HG03565 (cell line): ENCODE results near the gene RANBP17.
"Not testable (repeated sequence)": the region's sequence is repeated elsewhere in the genome, so short reads cannot be mapped to it uniquely, and the experiment has no call there.

Experiments used
- ATAC-seq: cut with Tn5 transposase; IDR thresholded peaks from one replicate; pipeline ENCODE4 v1.9.1; 2021; ENCODE audit warnings: mild to moderate bottlenecking, moderate library complexity; ENCODE audit not compliant: unreplicated experiment

Gene RANBP17

GRCh38 chr5:170865622-170866021 lies 3.8 kb downstream of the RANBP17 start:
- ATAC-seq = peak; percentile 72

- ATAC-seq = no peak
Observed at GRCh38 chr5:170867825-170868224, 6.0 kb downstream of the RANBP17 start.

DNA sequence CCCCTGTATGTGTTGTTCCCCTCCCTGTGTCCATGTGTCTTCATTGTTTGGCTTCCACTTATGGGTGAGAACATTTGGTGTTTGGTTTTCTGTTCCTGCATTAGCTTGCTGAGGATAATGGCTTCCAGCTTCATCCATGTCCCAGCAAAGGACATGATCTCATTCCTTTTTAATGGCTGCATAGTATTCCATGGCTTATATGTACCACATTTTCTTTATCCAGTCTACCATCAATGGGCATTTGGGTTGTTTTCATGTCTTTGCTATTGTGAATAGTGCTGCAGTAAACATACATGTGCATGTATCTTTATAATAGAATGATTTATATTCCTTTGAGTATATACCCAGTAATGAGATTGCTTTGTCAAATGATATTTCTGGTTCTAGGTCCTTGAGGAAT lies 8.6 kb downstream of the RANBP17 start:
- not testable (repeated sequence) for ATAC-seq

DNA sequence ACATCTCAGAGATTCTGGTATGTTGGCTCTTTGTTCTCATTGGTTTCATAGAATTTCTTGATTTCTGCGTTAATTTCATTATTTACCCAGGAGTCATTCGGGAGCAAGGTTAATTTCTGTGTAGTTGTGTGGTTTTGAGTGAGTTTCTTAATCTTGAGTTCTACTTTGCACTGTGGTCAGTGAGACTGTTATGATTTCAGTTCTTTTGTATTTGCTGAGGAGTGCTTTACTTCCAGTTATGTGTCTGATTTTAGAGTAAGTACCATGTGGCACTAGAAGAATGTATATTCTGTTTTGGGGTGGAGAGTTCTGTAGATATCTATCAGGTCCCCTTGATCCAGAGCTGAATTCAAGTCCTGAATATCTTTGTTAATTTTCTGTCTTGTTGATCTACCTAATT lies 12.2 kb downstream of the RANBP17 start:
- no peak for ATAC-seq

GRCh38 chr5:170875811-170876210 lies 14.0 kb downstream of the RANBP17 start:
- no peak for ATAC-seq

- no peak for ATAC-seq
Observed at GRCh38 chr5:170880084-170880483, 18.3 kb downstream of the RANBP17 start.

GRCh38 chr5:170882345-170882744 lies 20.5 kb downstream of the RANBP17 start:
- ATAC-seq = no peak

DNA sequence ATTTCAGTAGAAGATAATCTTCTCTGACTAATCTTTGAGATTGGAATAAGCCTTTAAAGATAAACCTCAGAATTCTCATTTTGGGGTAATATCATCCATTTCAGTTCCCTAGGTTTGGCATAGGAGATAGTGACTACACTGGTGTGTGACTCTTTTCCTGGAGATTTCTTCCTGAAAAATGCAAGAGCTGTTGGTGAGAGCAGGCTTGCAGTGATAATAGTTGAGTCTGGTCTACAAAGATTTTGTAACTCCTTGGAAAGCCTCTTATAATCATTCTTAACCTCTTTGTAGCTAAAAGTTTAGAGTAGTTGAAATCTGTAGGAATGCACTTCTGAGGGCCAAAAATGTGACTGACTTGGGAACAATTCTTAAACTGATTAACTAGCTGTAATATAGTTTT lies 23.4 kb downstream of the RANBP17 start:
- ATAC-seq = no peak

GRCh38 chr5:170885809-170886208 lies 24.0 kb downstream of the RANBP17 start:
- no peak for ATAC-seq

GRCh38 chr5:170886210-170886894 lies 24.5 kb downstream of the RANBP17 start:
- ATAC-seq = no peak

- ATAC-seq = no peak
Observed at GRCh38 chr5:170892196-170892595, 30.4 kb downstream of the RANBP17 start.

DNA sequence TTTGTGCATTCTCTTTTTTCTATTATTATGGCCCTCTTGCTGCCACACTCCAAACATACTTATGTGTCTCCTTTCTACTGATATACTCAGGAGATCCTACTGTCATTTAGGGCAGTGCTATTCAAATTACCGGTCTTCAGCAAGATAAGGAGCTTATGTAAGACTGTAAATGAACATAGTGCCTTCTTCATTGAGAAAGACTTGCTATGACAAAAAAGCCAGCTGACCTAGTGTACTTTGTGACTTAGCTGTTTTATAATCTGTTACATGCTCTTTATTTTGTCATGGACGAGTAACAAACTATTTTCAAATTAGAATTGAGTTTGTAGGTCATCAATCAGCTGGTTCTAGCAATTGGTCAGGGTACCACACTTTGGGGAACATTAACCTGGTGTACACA lies 32.8 kb downstream of the RANBP17 start:
- ATAC-seq = no peak

GRCh38 chr5:170896779-170897178 lies 35.0 kb downstream of the RANBP17 start:
- ATAC-seq = no peak

DNA sequence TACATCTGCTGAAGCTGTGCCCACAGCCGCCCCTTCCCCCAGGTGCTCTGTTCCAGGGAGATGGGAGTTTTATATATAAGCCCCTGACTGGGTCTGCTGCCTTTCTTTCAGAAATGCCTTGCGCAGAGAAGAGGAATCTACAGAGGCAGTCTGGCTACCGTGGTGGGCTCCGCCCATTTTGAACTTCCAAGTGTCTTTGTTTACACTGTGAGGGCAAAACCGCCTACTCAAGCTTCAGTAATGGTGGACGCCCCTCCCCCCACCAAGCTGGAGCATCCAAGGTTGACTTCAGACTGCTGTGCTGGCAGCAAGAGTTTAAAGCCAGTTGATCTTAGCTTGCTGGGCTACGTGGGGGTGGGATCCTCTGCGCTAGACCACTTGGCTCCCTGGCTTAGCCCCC lies 41.3 kb downstream of the RANBP17 start:
- no peak for ATAC-seq

- no peak for ATAC-seq
Observed at GRCh38 chr5:170907758-170908157, 45.9 kb downstream of the RANBP17 start.

DNA sequence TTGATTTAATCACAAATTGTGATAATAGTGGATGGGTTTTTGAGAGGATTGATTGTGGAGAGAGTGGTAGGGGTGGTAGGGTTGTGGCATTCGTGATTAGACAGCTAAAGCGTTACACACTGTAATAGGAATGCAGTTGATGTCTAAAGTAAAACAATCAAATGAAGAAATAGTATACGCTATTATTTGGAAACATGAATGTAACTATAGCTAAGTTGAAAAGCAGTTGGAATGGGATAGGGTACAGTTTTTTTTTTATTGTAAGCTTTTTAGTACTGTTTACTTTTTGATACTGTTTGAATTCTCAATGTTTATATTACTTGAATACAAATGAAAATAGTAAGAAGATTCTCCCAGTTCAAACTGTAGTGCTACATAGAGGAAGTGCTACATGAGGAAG lies 51.8 kb downstream of the RANBP17 start:
- no peak for ATAC-seq

GRCh38 chr5:170917113-170917512 lies 55.3 kb downstream of the RANBP17 start:
- no peak for ATAC-seq

DNA sequence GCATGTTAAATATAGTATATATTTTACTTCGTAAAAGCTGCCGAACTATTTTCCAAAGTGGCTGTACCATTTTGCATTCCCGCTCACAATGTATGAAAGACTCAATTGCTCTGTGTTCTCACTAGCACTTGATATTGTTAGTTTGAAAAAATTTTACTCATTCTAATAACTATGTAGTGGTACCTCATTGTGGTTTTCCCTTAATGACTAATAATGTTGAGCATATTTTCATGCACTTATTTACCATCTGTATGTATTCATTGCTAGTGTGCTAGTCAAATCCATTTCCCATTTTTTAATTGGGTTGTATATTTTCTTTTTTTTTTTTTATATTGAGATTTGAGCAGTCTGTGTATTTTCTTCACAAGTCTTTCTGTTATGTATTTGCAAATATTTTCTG lies 58.4 kb downstream of the RANBP17 start:
- ATAC-seq = no peak

GRCh38 chr5:170922331-170922730 lies 60.5 kb downstream of the RANBP17 start:
- not testable (repeated sequence) for ATAC-seq

DNA sequence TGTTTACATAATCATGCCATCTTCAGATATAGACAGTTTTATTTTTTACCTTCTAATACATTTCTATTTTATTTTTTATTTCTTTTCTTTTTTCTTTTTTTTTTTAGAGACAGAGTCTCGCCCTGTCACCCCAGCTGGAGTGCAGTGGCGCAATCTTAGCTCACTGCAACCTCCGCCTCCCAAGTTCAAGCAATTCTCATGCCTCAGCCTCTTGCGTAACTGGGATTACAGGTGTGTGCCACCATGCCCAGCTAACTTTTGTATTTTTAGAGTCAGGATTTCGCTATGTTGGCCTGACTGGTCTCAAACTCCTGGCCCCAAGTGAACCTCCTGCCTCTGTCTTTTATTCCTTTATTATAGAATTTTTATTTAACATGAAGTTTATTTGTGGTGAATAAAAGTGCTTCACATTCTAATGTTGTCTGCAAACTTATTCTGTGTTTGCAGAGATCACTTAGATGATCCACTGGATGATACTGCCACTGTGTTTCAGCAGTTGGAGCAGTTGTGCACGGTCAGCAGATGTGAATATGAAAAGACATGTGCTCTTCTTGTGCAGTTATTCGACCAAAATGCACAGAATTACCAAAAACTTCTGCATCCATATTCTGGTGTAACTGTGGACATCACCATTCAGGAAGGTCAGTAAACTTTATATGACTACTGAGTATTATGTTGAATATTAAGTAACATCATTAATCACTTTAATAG lies 62.2 kb downstream of the RANBP17 start:
- no peak for ATAC-seq

DNA sequence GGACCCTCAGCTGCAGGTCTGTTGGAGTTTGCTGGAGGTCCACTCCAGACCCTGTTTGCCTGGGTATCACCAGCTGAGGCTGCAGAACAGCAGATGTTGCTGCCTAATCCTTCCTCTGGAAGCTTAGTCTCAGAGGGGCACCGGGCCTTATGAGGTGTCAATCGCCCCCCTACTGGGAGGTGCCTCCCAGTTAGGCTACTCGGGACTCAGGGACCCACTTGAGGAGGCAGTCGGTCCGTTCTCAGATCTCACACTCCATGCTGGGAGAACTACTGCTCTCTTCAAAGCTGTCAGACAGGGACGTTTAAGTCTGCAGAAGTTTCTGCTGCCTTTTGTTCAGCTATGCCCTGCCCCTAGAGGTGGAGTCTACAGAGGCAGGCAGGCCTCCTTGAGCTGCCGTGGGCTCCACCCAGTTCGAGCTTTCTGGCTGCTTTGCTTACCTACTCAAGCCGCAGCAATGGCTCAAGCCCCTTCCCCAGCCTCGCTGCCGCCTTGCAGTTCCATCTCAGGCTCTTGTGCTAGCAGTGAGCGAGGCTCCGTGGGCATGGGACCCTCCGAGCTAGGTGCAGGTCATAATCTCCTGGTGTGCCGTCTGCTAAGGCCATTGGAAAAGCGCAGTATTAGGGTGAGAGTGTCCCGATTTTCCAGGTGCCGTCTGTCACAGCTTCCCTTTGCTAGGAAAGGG lies 73.9 kb downstream of the RANBP17 start:
- not testable (repeated sequence) for ATAC-seq

GRCh38 chr5:170937072-170937471 lies 75.3 kb downstream of the RANBP17 start:
- ATAC-seq = no peak
